ENCODE results near the gene NKX2-3.

GRCh38 chr10:99523251-99523773 is 9.4 kb upstream of the NKX2-3 start:
- TF ChIP-seq POLR2A (IDR thresholded peaks at IDR 0.05) (no peak), CTCF (IDR thresholded peaks at IDR 0.05) (no peak)

Data from prostate gland (tissue), 2 donors.